MM.1S (cell line): ENCODE measurements around the gene RELA.
A peak's percentile ranks its signal among the peaks of the same experiment; 100 is the strongest.
"Not testable (repeated sequence)": the region's sequence is repeated elsewhere in the genome, so short reads cannot be mapped to it uniquely, and the experiment has no call there.

Experiments
- DNase-seq: peaks from one replicate; pipeline ENCODE4 v3.0.0-alpha.2; 2015
- H2AFZ ChIP-seq: fragments of 300-600 bp; sonication (generic); 2 replicates; pipeline ENCODE4 v1.6.0; 2016; ENCODE audit warnings: antibody characterized with exemption, low read length
- H3F3A ChIP-seq: fragments of 300-600 bp; sonication (generic); 2 replicates; pipeline ENCODE4 v1.6.1; 2016; ENCODE audit warnings: mild to moderate bottlenecking, antibody characterized with exemption, low read length, moderate library complexity, mixed read lengths; ENCODE audit not compliant: insufficient read depth
- H3K27ac ChIP-seq: fragments of 300-600 bp; sonication (generic); 2 replicates; pipeline ENCODE4 v1.5.1; 2016; ENCODE audit warnings: mild to moderate bottlenecking, low read length
- H3K27me3 ChIP-seq: fragments of 300-600 bp; sonication (generic); replicated peaks from 2 replicates; pipeline ENCODE4 v1.6.0; 2016; ENCODE audit warnings: low read length; ENCODE audit not compliant: insufficient read depth
- H3K36me3 ChIP-seq: fragments of 300-600 bp; sonication (generic); replicated peaks from 2 replicates; pipeline ENCODE4 v1.6.1; 2016; ENCODE audit warnings: mild to moderate bottlenecking, low read length, mixed read lengths; ENCODE audit not compliant: insufficient read depth
- H3K4me1 ChIP-seq: fragments of 300-600 bp; sonication (generic); 2 replicates; pipeline ENCODE4 v1.6.1; 2016; ENCODE audit warnings: low read length, mixed read lengths
- H3K4me2 ChIP-seq: fragments of 300-600 bp; sonication (generic); 2 replicates; pipeline ENCODE4 v1.6.0; 2016; ENCODE audit warnings: low read depth, low read length
- H3K4me3 ChIP-seq: fragments of 300-600 bp; sonication (generic); 2 replicates; pipeline ENCODE4 v1.5.1; 2016; ENCODE audit warnings: low read length, mixed read lengths
- H3K79me2 ChIP-seq: fragments of 300-600 bp; sonication (generic); 2 replicates; pipeline ENCODE4 v1.6.1; 2016; ENCODE audit warnings: mixed run types, low read length, mixed read lengths
- H3K9ac ChIP-seq: fragments of 300-600 bp; sonication (generic); 2 replicates; pipeline ENCODE4 v1.6.1; 2016; ENCODE audit warnings: low read length, mixed read lengths
- H3K9me2 ChIP-seq: fragments of 300-600 bp; sonication (generic); replicated peaks from 2 replicates; pipeline ENCODE4 v1.6.1; 2016; ENCODE audit warnings: mild to moderate bottlenecking, low read length, mixed read lengths; ENCODE audit not compliant: insufficient read depth
- H3K9me3 ChIP-seq: fragments of 300-600 bp; sonication (generic); replicated peaks from 2 replicates; pipeline ENCODE4 v1.6.1; 2016; ENCODE audit warnings: mild to moderate bottlenecking, low read length, mixed read lengths; ENCODE audit not compliant: insufficient read depth
- H4K20me1 ChIP-seq: fragments of 300-600 bp; sonication (generic); 2 replicates; pipeline ENCODE4 v1.6.1; 2016; ENCODE audit warnings: mild to moderate bottlenecking, low read length, moderate library complexity, mixed read lengths; ENCODE audit not compliant: insufficient read depth
- CTCF ChIP-seq: fragments of 300-600 bp; sonication (generic); IDR thresholded peaks from 2 replicates; pipeline ENCODE4 v1.5.1; 2016; ENCODE audit warnings: antibody characterized with exemption, low read length, mixed read lengths
- EZH2 ChIP-seq: fragments of 300-600 bp; sonication (generic); optimal IDR thresholded peaks from 2 replicates; pipeline ENCODE3; 2017; ENCODE audit warnings: low read depth, mild to moderate bottlenecking, antibody characterized with exemption, low read length, mixed read lengths
- EZH2phosphoT487 ChIP-seq: fragments of 300-600 bp; sonication (generic); IDR thresholded peaks from 2 replicates; pipeline ENCODE4 v1.6.1; 2018; ENCODE audit warnings: antibody characterized with exemption, low read length

Gene RELA

GRCh38 chr11:65663639-65664200 lies 1.0 kb upstream of the RELA start:
- Histone ChIP-seq H3K9ac (peak overlapping the region; percentile 77), H3K4me2 (peak overlapping the region; percentile 92), H3K9me3 (no peaks in the 10 kb centered on the region), H3K27me3 (no peaks in the 10 kb centered on the region), H2AFZ (peak overlapping the region; percentile 84), H4K20me1 (no peaks in the 10 kb centered on the region), H3K27ac (peak overlapping the region; percentile 77), H3K79me2 (peaks cover 37% of the 10 kb centered on the region), H3K36me3 (0 out of 2 replicates have a peak, but pooled peaks cover 5% of the 10 kb centered on the region), H3K4me3 (peak overlapping the region; percentile 89), H3F3A (peaks cover 13% of the 10 kb centered on the region), H3K4me1 (peaks cover 9% of the 10 kb centered on the region; the same call in 1 of the 2 replicates), H3K9me2 (no peaks in the 10 kb centered on the region)
- TF ChIP-seq EZH2phosphoT487 (no peak), EZH2 (no peak), CTCF (no peak)
- no peak for DNase-seq

GRCh38 chr11:65662247-65662798 lies 393 bp downstream of the RELA start:
- Histone ChIP-seq H3K4me2 (peak overlapping the region; percentile 99), H2AFZ (no peak overlapping the region), H3K79me2 (peaks cover 45% of the 10 kb centered on the region), H3K4me3 (peak overlapping the region; percentile 100), H3K4me1 (peaks cover 9% of the 10 kb centered on the region; the same call in 1 of the 2 replicates), H3K27me3 (no peaks in the 10 kb centered on the region), H3K9me2 (no peaks in the 10 kb centered on the region), H3K9me3 (no peaks in the 10 kb centered on the region), H3K36me3 (0 out of 2 replicates have a peak, but pooled peaks cover 5% of the 10 kb centered on the region), H3F3A (peaks cover 13% of the 10 kb centered on the region), H4K20me1 (no peaks in the 10 kb centered on the region), H3K27ac (peak overlapping the region; percentile 18; the same call in 1 of the 2 replicates), H3K9ac (peak overlapping the region; percentile 91)
- DNase-seq, result no peak
- TF ChIP-seq EZH2phosphoT487, result no peak
- TF ChIP-seq EZH2, result no peak
- TF ChIP-seq CTCF, result no peak

- peaks cover 45% of the 10 kb centered on the region for H3K79me2 ChIP-seq
- no peak for DNase-seq
- 0 out of 2 replicates have a peak, but pooled peaks cover 5% of the 10 kb centered on the region for H3K36me3 ChIP-seq
- H3K4me3 ChIP-seq, result peak overlapping the region; percentile 100
- peak overlapping the region; percentile 18; the same call in 1 of the 2 replicates for H3K27ac ChIP-seq
- H3K9ac ChIP-seq, result peak overlapping the region; percentile 91
- peaks cover 9% of the 10 kb centered on the region; the same call in 1 of the 2 replicates for H3K4me1 ChIP-seq
- no peaks in the 10 kb centered on the region for H3K9me2 ChIP-seq
- H3K27me3 ChIP-seq, result no peaks in the 10 kb centered on the region
- no peaks in the 10 kb centered on the region for H4K20me1 ChIP-seq
- TF ChIP-seq CTCF (no peak), EZH2phosphoT487 (no peak), EZH2 (no peak)
- peak overlapping the region; percentile 99 for H3K4me2 ChIP-seq
- no peaks in the 10 kb centered on the region for H3K9me3 ChIP-seq
- no peak overlapping the region for H2AFZ ChIP-seq
- peaks cover 13% of the 10 kb centered on the region for H3F3A ChIP-seq
These were observed 993 bp downstream of the RELA start for GRCh38 chr11:65661599-65662246.

- H3K9me3 ChIP-seq, H2AFZ ChIP-seq, H3K4me1 ChIP-seq, H4K20me1 ChIP-seq, H3K27me3 ChIP-seq, DNase-seq, H3K4me2 ChIP-seq, H3K36me3 ChIP-seq, H3K4me3 ChIP-seq, H3K27ac ChIP-seq, H3K9ac ChIP-seq, H3K9me2 ChIP-seq: not testable (repeated sequence)
- Histone ChIP-seq H3F3A (peaks cover 13% of the 10 kb centered on the region), H3K79me2 (peaks cover 45% of the 10 kb centered on the region)
These were observed 1.8 kb downstream of the RELA start for GRCh38 chr11:65660908-65661307.
